Measurements from ENCODE around the gene MYCBPAP.

GRCh38 chr17:50472286-50472685, 36.0 kb upstream of the MYCBPAP start:
- no peak for TF ChIP-seq CTCF (IDR thresholded peaks at IDR 0.05)
- no peak for TF ChIP-seq POLR2A (IDR thresholded peaks at IDR 0.05)

All from lower leg skin (tissue), 3 donors.